ENCODE data around the gene UPF3B. TPM values are rescaled to one million over a fixed set of nuclear protein-coding genes. Genes with fewer than 3 reads are reported as not detected.
A peak's percentile ranks its signal among the peaks of the same experiment; 100 is the strongest.
"Not testable (repeated sequence)": the region's sequence is repeated elsewhere in the genome, so short reads cannot be mapped to it uniquely, and the experiment has no call there.

Gene UPF3B
- total RNA-seq, 1 experiment from 2014 or later = 4.8 TPM

- not testable (repeated sequence) for DNase-seq (ENCODE audit: low spot score)
Measured at GRCh38 chrX:119824221-119824620, 28.5 kb downstream of the UPF3B start.

- DNase-seq (ENCODE audit: low spot score) = not testable (repeated sequence)
Measured at GRCh38 chrX:119821703-119822102, 31.1 kb downstream of the UPF3B start.

DNA sequence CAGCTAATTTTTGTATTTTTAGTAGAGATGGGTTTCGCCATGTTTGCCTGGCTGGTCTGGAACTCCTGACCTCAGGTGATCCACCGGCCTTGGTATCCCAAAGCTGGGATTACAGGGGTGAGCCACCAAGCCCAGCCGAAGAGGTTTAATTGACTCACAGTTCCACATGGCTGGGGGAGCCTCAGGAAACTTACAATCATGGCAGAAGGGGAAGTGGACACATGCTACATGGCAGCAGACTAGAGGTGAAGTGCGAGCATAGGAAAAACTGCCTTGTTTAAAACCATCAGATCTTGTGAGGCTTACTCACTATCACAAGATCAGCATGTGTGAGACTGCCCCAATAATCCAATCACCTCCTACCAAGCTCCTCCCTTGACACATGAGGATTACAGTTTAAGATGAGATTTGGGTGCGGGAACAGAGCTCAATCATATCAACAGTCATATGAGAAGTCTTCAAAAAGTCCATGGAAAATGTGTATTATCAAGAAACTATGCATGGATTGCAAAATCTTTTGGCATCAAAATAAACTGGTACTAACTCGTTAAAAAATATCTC lies 35.6 kb downstream of the UPF3B start:
- DNase-seq (ENCODE audit: low spot score) = no peak

GRCh38 chrX:119816300-119816699 lies 36.5 kb downstream of the UPF3B start:
- no peak for DNase-seq (ENCODE audit: low spot score)

GRCh38 chrX:119809185-119809666 lies 43.5 kb downstream of the UPF3B start:
- DNase-seq (ENCODE audit: low spot score) = no peak

DNA sequence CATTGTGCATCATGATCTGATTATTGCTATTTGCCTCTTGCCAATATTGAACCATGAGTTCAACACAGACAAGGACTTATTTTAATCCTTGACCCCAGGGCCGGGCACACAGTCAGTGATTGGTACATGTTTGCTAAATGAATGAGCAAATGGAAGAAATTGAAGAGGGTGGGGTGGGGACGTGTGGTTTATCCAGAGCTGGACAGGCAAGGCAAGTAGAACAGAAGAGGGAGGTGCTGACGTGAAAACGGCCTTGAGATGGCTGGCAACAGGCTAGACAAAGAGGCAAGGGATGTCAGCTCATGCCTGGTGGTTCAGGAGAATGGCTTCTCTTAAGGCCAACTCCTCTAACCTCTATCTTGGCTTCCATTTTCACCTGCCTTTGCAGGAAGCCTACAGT lies 44.3 kb downstream of the UPF3B start:
- not testable (repeated sequence) for DNase-seq (ENCODE audit: low spot score)

GRCh38 chrX:119802546-119802945 lies 50.2 kb downstream of the UPF3B start:
- no peak for DNase-seq (ENCODE audit: low spot score)

GRCh38 chrX:119801253-119802221 lies 51.2 kb downstream of the UPF3B start:
- DNase-seq (ENCODE audit: low spot score) = no peak

DNA sequence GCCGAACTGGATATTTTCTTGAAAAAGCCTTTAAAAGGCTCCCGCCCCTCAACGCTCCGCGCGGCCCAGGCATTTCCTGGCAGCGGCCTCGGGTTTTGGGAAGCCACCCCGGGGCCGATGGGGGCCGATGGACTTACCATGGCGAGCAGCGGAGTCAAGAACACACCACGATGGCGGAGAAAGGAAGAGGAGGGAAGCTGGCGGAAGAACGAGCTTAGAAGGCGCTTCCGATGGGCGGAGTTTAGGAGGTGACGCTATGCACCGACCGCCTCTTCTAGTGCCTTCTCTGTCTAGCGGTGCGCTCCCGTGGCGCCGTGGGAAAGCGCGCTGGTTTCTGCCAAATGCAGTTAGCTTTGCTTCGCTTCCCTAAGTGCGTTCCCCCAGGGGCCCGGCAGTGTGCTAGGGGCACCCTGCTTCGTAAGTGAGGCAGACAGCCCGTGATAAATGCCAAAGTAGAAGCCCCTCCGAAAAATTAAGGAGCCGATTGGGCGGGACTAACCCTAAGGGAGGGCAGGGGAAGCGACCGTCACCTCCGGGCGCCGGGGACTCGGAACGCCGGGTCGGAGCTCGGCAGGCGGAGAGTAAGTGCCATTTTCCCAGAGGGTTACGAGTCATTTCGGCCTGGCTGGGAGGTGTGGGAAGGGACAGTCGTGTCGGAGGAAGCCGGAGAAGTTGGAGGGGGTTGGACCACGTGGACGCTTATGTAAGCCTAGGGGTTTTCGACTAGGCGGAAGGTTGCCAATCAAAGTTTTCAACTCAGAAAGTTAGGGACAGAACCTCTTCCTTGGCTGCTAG lies 61.1 kb downstream of the UPF3B start, which contains the start of gene RPL39:
Gene RPL39 (minus strand): TSS at position 194 of the 795 bp plus-strand sequence. CDS start 54 bp downstream, at position 140.
- DNase-seq (ENCODE audit: low spot score) = peak; percentile 95

DNA sequence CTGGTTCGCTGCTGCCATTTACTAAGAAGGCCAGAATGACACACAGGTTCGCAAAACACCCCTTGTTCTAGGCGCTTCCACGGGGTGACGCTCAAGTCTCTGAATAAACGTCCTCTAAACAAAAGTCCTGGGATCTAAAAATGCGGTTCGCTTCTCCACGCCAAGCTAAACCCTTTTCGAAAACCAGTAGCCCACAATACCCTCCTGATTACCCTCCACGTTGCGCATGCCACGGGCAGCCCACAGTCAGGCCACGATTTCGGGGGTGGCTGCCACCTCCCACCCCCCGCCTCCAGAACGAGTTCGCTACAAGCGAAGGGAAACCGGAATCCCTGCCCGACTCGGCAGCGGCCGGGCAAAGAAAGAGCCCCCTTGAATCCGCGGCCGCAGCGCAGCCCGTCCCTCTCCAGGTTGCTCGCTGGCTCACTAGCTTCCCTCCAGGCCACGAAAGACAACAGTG lies 61.8 kb downstream of the UPF3B start:
- DNase-seq (ENCODE audit: low spot score) = peak; percentile 58

GRCh38 chrX:119784747-119785446 lies 67.9 kb downstream of the UPF3B start:
- peak; percentile 54 for DNase-seq (ENCODE audit: low spot score)

Small RNAs within 50 kb of the gene (small RNA-seq; reads per million reads assigned to genes)
- not detected for gene SNORA69

Other genes with a start within 250 kb of the UPF3B start
- gene NKRF, start 246.5 kb downstream of the UPF3B start, total RNA-seq (2014; rRNA removed; shearing (Covaris generic)) = 6.9 and 7.8 TPM in 2 replicates
- 0.10 and 0.53 TPM in 2 replicates for gene SEPTIN6, start 159.8 kb downstream of the UPF3B start, total RNA-seq (2014; rRNA removed; shearing (Covaris generic))
- gene SOWAHD, start 94.4 kb downstream of the UPF3B start, total RNA-seq (2014; rRNA removed; shearing (Covaris generic)) = 1.0 TPM in 1 of 2 replicates, not detected in the other
- 753 and 894 TPM in 2 replicates for gene RPL39, start 61.3 kb downstream of the UPF3B start, total RNA-seq (2014; rRNA removed; shearing (Covaris generic))
- 16.5 and 19.2 TPM in 2 replicates for gene RNF113A, start 18.8 kb upstream of the UPF3B start, total RNA-seq (2014; rRNA removed; shearing (Covaris generic))
- 65.6 and 67.0 TPM in 2 replicates for gene NDUFA1, start 18.9 kb upstream of the UPF3B start, total RNA-seq (2014; rRNA removed; shearing (Covaris generic))
- not detected in 2 replicates for gene AKAP14, start 42.9 kb upstream of the UPF3B start, total RNA-seq (2014; rRNA removed; shearing (Covaris generic))
- 2.4 and 2.9 TPM in 2 replicates for gene NKAP, start 90.8 kb upstream of the UPF3B start, total RNA-seq (2014; rRNA removed; shearing (Covaris generic))
- gene RHOXF2B, start 224.7 kb upstream of the UPF3B start, total RNA-seq (2014; rRNA removed; shearing (Covaris generic)) = not detected in 2 replicates